Lower leg skin (tissue), 3 donors: Measurements from ENCODE around the gene KIDINS220.

ENCODE experiments used
- POLR2A ChIP-seq, 2 donors: fragments of 450-650 bp; IDR thresholded peaks; one replicate each; pipeline ENCODE4 v1.6.1; 2016 to 2017; ENCODE audit warnings: antibody characterized with exemption in 2 of 2, mild to moderate bottlenecking in 1 of 2, moderate library complexity in 1 of 2
- TF ChIP-seq, protein P1 (sequence below), 3 donors: fragments of 450-650 bp; IDR thresholded peaks; one replicate each; pipeline ENCODE4 v1.5.1; 2016; ENCODE audit warnings: antibody characterized with exemption in 3 of 3, mild to moderate bottlenecking in 3 of 3, moderate library complexity in 2 of 3

DNA sequence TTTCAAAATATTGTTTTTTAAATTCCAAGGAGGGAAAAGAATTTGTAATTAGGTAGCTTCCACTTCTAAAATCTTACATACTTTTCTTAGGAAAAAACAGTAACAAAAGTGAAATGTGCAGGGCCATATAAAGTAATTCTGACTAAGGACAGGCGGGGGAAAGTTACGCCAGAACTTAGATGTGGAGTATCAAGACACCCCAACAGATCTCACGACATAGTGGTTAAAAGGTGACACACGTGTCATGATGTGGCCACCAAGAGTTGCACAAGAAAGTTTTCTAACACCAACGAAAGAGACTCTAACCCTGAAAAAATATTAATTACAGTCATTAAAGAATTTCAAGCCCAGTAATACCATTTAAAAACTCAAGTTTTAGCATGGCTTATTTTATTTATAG is 51.0 kb downstream of the KIDINS220 start:
- TF ChIP-seq, protein P1, sequence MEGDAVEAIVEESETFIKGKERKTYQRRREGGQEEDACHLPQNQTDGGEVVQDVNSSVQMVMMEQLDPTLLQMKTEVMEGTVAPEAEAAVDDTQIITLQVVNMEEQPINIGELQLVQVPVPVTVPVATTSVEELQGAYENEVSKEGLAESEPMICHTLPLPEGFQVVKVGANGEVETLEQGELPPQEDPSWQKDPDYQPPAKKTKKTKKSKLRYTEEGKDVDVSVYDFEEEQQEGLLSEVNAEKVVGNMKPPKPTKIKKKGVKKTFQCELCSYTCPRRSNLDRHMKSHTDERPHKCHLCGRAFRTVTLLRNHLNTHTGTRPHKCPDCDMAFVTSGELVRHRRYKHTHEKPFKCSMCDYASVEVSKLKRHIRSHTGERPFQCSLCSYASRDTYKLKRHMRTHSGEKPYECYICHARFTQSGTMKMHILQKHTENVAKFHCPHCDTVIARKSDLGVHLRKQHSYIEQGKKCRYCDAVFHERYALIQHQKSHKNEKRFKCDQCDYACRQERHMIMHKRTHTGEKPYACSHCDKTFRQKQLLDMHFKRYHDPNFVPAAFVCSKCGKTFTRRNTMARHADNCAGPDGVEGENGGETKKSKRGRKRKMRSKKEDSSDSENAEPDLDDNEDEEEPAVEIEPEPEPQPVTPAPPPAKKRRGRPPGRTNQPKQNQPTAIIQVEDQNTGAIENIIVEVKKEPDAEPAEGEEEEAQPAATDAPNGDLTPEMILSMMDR (IDR thresholded peaks at IDR 0.05) = no peak
- TF ChIP-seq POLR2A (IDR thresholded peaks at IDR 0.05) = no peak
